SK-N-SH (cell line): Measurements from ENCODE around the gene KMT5C.

Experiments used
- EP300 ChIP-seq, 2 experiments: IDR thresholded peaks; 2 replicates each; pipeline versions ENCODE4 v1.4.0 to v1.6.1; 2012; ENCODE audit warnings: borderline replicate concordance in 1 of 2, low read depth in 1 of 2, low read length in 1 of 2
- EZH2phosphoT487 ChIP-seq: fragments of 200-600 bp; sonication (generic); IDR thresholded peaks from 2 replicates; pipeline ENCODE4 v1.6.1; 2017; ENCODE audit warnings: low read depth, mixed run types, mild to moderate bottlenecking, antibody characterized with exemption, moderate library complexity, borderline replicate concordance
- FOXM1 ChIP-seq: IDR thresholded peaks from 2 replicates; pipeline ENCODE4 v1.4.0; 2012; ENCODE audit warnings: low read depth, mild to moderate bottlenecking
- JUND ChIP-seq: IDR thresholded peaks from 2 replicates; pipeline ENCODE4 v1.4.0; 2012
- TCF12 ChIP-seq: IDR thresholded peaks from 2 replicates; pipeline ENCODE4 v1.4.0; 2012

GRCh38 chr19:55372316-55373081 is 32.8 kb downstream of the KMT5C start:
- TF ChIP-seq FOXM1 (no peak), EZH2phosphoT487 (no peak), EP300 (IDR thresholded peaks at IDR 0.05; ENCODE audit: borderline replicate concordance in 1 of 2, low read depth in 1 of 2, low read length in 1 of 2) (peak in 1 of 2 experiments; percentile 49; a peak in 1 of 4 replicates), TCF12 (no peak), JUND (no peak; the same call in 1 of the 2 replicates)
